HepG2 (cell line): ENCODE data around the gene C19orf47. TPM values are rescaled to one million over a fixed set of nuclear protein-coding genes. Genes with fewer than 3 reads are reported as not detected.

Experiments used
- FOXP1 ChIP-seq, 2 experiments: fragments of 450-650 bp in 1 of 2; IDR thresholded peaks; 2 replicates each; pipeline ENCODE4 v1.6.1; 2017 to 2018; ENCODE audit warnings: antibody characterized with exemption in 1 of 2
- GATAD1 ChIP-seq: IDR thresholded peaks from 2 replicates; pipeline ENCODE4 v1.6.1; 2016; ENCODE audit warnings: missing genetic modification reagents, missing compliant biosample characterization
- HBP1 ChIP-seq: IDR thresholded peaks from 2 replicates; pipeline ENCODE4 v1.6.1; 2016; ENCODE audit warnings: low read depth, control low read depth
- HOXD1 ChIP-seq: sonication (generic); formaldehyde crosslinking; IDR thresholded peaks from 2 replicates; pipeline ENCODE4 v1.5.0; 2020; ENCODE audit warnings: missing genetic modification reagents
- PAWR ChIP-seq: sonication (generic); formaldehyde crosslinking; IDR thresholded peaks from 2 replicates; pipeline ENCODE4 v1.4.0; 2020; ENCODE audit warnings: missing genetic modification reagents, mild to moderate bottlenecking, borderline replicate concordance
- PITX1 ChIP-seq: sonication (generic); formaldehyde crosslinking; IDR thresholded peaks from 2 replicates; pipeline ENCODE4 v1.5.1; 2020; ENCODE audit warnings: mild to moderate bottlenecking, missing genetic modification reagents
- PRDM10 ChIP-seq: sonication (generic); formaldehyde crosslinking; IDR thresholded peaks from 2 replicates; pipeline ENCODE4 v1.4.0; 2020; ENCODE audit warnings: low read depth, missing genetic modification reagents
- PREB ChIP-seq: sonication (generic); formaldehyde crosslinking; IDR thresholded peaks from 2 replicates; pipeline ENCODE4 v1.4.0; 2020; ENCODE audit warnings: missing genetic modification reagents
- ZBTB21 ChIP-seq: sonication (generic); formaldehyde crosslinking; IDR thresholded peaks from 2 replicates; pipeline ENCODE4 v1.4.0; 2020; ENCODE audit warnings: missing genetic modification reagents
- ZNF274 ChIP-seq: sonication (generic); formaldehyde crosslinking; IDR thresholded peaks from 2 replicates; pipeline ENCODE4 v1.5.1; 2020; ENCODE audit warnings: mild to moderate bottlenecking, missing genetic modification reagents
- ZNF556 ChIP-seq: sonication (generic); formaldehyde crosslinking; IDR thresholded peaks from 2 replicates; pipeline ENCODE4 v1.4.0; 2020; ENCODE audit warnings: mild to moderate bottlenecking, missing genetic modification reagents, borderline replicate concordance
- ZNF891 ChIP-seq: sonication (generic); formaldehyde crosslinking; IDR thresholded peaks from 2 replicates; pipeline ENCODE4 v1.5.0; 2020; ENCODE audit warnings: mild to moderate bottlenecking, missing genetic modification reagents
- polyA plus RNA-seq, 8 experiments: library from polyadenylated mRNA; depleted of rRNA in 3 of 8; stranded (reverse) in 7 of 8; unstranded in 1 of 8; fragments of >200 nt; fragmentation: Illumina TruSeq in 4 of 8; extraction: Trizol in 4 of 8; gene quantifications; 2 replicates each; pipeline versions ENCODE4 v1.2.1 to v1.2.3, GENCODE V29; 2011 to 2016; ENCODE audit warnings: low read depth in 4 of 8, missing spikeins in 1 of 8, mixed read lengths in 1 of 8; ENCODE audit not compliant: insufficient read depth in 1 of 8
- total RNA-seq, 5 experiments: library from RNA; depleted of rRNA; stranded (reverse); fragments of >200 nt; fragmentation: Illumina TruSeq; extraction: Trizol; gene quantifications; 2 replicates each; pipeline ENCODE4 v1.2.3, GENCODE V29; 2016; ENCODE audit warnings: low read depth in 1 of 5
- TF ChIP-seq, protein P1 (sequence below): sonication (generic); formaldehyde crosslinking; IDR thresholded peaks from 2 replicates; pipeline ENCODE4 v1.8.1; 2023; ENCODE audit warnings: missing genetic modification reagents, inconsistent platforms, borderline replicate concordance
- TF ChIP-seq, protein P2 (sequence below): sonication (generic); formaldehyde crosslinking; IDR thresholded peaks from 2 replicates; pipeline ENCODE4 v1.5.0; 2020; ENCODE audit warnings: mild to moderate bottlenecking, missing genetic modification reagents, borderline replicate concordance

Gene C19orf47
- total and polyA plus RNA-seq, 2 of the 13 experiments (the other 11 are each of a cell fraction or from before 2014, with no cell fraction given): 8.1 to 10.6 TPM

GRCh38 chr19:40283414-40284250, 64.6 kb downstream of the C19orf47 start (continued):
- TF ChIP-seq PRDM10 (CRISPR knock-in tag) (peak; percentile 92), ZNF274 (CRISPR knock-in tag) (peak; percentile 58; the same call in 1 of the 2 replicates), ZBTB21 (CRISPR knock-in tag) (no peak), PITX1 (CRISPR knock-in tag) (no peak), ZNF891 (CRISPR knock-in tag) (peak; percentile 59; the same call in 1 of the 2 replicates), PAWR (no peak), HOXD1 (CRISPR knock-in tag) (no peak), ZNF556 (CRISPR knock-in tag) (peak; percentile 34; the same call in 1 of the 2 replicates), FOXP1 (IDR thresholded peaks at IDR 0.05) (no peak), FOXP1 (CRISPR knock-in tag; IDR thresholded peaks at IDR 0.05) (peak; percentile 43; the same call in 1 of the 2 replicates), GATAD1 (no peak), HBP1 (no peak), PREB (CRISPR knock-in tag) (no peak)
- TF ChIP-seq, protein P1, sequence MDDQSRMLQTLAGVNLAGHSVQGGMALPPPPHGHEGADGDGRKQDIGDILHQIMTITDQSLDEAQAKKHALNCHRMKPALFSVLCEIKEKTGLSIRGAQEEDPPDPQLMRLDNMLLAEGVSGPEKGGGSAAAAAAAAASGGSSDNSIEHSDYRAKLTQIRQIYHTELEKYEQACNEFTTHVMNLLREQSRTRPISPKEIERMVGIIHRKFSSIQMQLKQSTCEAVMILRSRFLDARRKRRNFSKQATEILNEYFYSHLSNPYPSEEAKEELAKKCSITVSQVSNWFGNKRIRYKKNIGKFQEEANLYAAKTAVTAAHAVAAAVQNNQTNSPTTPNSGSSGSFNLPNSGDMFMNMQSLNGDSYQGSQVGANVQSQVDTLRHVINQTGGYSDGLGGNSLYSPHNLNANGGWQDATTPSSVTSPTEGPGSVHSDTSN (CRISPR knock-in tag): no peak
- TF ChIP-seq, protein P2, sequence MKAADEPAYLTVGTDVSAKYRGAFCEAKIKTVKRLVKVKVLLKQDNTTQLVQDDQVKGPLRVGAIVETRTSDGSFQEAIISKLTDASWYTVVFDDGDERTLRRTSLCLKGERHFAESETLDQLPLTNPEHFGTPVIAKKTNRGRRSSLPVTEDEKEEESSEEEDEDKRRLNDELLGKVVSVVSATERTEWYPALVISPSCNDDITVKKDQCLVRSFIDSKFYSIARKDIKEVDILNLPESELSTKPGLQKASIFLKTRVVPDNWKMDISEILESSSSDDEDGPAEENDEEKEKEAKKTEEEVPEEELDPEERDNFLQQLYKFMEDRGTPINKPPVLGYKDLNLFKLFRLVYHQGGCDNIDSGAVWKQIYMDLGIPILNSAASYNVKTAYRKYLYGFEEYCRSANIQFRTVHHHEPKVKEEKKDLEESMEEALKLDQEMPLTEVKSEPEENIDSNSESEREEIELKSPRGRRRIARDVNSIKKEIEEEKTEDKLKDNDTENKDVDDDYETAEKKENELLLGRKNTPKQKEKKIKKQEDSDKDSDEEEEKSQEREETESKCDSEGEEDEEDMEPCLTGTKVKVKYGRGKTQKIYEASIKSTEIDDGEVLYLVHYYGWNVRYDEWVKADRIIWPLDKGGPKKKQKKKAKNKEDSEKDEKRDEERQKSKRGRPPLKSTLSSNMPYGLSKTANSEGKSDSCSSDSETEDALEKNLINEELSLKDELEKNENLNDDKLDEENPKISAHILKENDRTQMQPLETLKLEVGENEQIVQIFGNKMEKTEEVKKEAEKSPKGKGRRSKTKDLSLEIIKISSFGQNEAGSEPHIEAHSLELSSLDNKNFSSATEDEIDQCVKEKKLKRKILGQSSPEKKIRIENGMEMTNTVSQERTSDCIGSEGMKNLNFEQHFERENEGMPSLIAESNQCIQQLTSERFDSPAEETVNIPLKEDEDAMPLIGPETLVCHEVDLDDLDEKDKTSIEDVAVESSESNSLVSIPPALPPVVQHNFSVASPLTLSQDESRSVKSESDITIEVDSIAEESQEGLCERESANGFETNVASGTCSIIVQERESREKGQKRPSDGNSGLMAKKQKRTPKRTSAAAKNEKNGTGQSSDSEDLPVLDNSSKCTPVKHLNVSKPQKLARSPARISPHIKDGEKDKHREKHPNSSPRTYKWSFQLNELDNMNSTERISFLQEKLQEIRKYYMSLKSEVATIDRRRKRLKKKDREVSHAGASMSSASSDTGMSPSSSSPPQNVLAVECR: peak; percentile 77
